ENCODE results near the gene TAF6.

The TAF6 gene

DNA sequence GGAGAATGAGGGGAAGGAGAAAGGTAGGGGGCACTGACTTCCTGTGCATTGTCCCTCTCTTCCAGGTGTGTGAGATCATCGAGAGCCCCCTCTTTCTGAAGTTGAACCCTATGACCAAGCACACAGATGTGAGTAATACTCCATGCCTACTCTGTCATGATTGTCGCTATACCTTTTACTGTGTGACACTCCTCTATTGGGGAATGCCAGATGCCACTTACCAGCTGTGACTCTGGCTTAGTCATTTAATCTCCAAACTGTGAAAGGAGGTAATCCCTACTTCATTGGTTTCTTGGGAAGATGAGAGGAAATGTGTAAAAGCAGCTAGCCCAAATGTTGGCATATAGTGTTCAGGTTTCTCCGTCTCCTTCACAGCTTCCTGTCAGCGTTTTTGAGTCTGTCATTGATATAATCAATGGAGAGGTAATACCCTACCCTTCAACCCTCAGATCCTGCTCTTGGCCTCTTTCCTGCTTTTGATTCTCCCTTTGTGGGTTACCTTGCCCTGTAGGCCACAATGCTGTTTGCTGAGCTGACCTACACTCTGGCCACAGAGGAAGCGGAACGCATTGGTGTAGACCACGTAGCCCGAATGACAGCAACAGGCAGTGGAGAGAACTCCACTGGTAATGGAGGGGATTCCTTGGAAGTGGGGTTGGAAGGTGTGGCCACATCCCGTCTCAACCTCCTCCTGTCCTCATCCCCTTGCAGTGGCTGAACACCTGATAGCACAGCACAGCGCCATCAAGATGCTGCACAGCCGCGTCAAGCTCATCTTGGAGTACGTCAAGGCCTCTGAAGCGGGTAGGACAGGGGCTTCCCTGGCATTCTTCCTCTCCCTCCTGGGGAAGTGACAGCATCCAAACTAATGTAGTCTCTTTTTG lies 28.4 kb downstream of the TAF6 start:
- H3K27ac ChIP-seq, result no peak overlapping the region
- TF ChIP-seq ZFX (IDR thresholded peaks at IDR 0.05), result no peak
- TF ChIP-seq, protein P1, sequence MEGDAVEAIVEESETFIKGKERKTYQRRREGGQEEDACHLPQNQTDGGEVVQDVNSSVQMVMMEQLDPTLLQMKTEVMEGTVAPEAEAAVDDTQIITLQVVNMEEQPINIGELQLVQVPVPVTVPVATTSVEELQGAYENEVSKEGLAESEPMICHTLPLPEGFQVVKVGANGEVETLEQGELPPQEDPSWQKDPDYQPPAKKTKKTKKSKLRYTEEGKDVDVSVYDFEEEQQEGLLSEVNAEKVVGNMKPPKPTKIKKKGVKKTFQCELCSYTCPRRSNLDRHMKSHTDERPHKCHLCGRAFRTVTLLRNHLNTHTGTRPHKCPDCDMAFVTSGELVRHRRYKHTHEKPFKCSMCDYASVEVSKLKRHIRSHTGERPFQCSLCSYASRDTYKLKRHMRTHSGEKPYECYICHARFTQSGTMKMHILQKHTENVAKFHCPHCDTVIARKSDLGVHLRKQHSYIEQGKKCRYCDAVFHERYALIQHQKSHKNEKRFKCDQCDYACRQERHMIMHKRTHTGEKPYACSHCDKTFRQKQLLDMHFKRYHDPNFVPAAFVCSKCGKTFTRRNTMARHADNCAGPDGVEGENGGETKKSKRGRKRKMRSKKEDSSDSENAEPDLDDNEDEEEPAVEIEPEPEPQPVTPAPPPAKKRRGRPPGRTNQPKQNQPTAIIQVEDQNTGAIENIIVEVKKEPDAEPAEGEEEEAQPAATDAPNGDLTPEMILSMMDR (conservative IDR thresholded peaks at IDR 0.05), result no peak

DNA sequence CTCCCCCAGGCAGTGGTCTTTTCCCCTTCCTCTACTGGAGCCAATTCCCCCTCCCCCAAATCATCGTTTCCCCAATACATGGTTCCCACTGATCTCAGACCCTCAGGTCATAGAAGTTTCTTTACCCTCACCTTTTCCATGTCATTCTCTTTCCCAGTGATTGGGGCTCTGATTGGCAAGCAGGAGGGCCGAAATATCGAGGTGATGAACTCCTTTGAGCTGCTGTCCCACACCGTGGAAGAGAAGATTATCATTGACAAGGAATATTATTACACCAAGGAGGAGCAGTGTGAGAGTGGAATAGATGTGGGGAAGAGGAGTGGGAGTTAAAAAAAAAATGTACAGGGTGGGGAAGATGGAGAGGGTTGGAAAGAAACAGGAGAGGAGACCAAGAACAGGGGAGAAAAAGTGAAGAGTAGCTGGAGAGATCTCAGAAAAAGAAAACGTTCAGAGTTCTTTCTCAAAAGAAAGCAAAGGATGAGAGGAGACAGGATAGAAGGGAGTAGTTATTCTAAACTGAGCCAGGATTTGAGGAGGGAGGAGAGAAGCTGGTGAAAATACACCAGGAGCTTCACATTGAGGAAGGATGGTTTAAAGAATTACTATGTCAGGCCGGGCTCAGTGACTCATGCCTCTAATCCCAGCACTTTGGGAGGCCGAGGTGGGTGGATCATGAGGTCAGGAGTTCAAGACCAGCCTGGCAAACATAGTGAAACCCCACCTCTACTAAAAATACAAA lies 29.5 kb downstream of the TAF6 start:
- H3K27ac ChIP-seq, result peak overlapping the region; percentile 84

DNA sequence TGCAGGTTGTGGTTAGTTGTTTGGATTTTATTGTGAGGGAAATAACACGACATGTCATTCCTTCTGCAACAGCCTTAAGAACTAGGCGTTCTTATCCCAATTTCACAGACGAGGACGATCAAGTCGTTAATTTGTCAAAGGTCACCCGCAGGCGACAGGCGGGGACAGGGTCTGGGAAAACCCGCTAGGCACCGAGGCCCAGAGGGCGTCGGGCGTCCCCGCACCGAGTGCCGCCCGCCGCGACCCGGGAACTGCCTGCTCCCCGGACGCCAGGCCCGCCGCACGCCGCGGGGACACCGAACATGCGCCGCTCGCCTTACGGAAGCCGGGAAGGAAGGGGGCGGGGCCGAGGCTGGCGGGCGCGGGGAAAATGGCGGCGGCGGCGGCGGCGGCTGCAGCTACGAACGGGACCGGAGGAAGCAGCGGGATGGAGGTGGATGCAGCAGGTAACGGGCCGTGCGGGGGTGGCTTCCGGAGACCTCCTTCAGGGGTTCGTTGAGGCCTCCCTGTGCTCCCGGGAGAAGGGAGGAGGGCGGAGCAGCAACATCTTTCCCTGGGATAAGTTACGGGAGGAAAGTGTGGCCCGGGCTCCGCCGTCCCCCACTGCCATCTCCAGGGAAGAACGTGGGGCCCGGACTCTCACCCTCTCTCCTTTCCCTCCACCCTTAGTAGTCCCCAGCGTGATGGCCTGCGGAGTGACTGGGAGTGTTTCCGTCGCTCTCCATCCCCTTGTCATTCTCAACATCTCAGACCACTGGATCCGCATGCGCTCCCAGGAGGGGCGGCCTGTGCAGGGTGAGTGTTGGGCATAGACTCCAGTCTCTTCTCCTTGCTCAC lies 30.3 kb downstream of the TAF6 start, which contains the start of gene COPS6:
Gene COPS6, plus strand, starts transcription at position 349 of the 837 bp plus-strand sequence. Its CDS starts 22 bp downstream, at position 371.
- TF ChIP-seq ZFX (IDR thresholded peaks at IDR 0.05), result peak; percentile 90; the same call in 1 of the 2 replicates
- TF ChIP-seq, protein P1 (conservative IDR thresholded peaks at IDR 0.05), result no peak

More for the DNA sequence above, 29.5 kb downstream of the TAF6 start:
- no peak for TF ChIP-seq ZFX (IDR thresholded peaks at IDR 0.05)
- TF ChIP-seq, protein P1 (conservative IDR thresholded peaks at IDR 0.05), result no peak

DNA sequence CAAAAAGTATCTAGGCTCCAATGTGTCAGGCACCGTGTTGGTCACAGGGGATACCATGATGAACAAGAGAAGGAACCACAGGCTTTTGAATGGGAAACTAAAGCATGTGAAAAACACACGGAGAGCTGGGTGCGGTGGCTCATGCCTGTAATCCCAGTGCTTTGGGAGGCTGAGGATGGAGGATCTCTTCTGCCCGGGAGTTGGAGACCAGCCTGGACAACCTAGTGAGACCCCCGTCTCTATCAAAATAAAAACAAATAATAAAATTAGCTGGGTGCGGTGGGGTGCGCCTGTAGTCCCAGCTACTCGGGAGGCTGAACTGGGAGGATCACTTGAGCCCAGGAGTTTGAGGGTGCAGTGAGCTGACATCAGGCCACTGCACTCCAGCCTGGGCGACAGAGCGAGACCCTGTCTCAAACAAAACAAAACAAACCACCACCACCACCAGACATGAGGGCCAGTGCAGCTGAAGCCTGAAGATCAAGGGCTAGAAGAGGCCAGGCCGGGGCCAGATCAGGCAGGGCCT lies 31.0 kb downstream of the TAF6 start:
- peak overlapping the region; percentile 84 for H3K27ac ChIP-seq
- TF ChIP-seq, protein P1 (conservative IDR thresholded peaks at IDR 0.05), result no peak
- no peak for TF ChIP-seq ZFX (IDR thresholded peaks at IDR 0.05)

More for the DNA sequence above, 30.3 kb downstream of the TAF6 start, which contains the start of gene COPS6:
- H3K27ac ChIP-seq, result peak within 1 kb of the TSS; percentile 84

DNA sequence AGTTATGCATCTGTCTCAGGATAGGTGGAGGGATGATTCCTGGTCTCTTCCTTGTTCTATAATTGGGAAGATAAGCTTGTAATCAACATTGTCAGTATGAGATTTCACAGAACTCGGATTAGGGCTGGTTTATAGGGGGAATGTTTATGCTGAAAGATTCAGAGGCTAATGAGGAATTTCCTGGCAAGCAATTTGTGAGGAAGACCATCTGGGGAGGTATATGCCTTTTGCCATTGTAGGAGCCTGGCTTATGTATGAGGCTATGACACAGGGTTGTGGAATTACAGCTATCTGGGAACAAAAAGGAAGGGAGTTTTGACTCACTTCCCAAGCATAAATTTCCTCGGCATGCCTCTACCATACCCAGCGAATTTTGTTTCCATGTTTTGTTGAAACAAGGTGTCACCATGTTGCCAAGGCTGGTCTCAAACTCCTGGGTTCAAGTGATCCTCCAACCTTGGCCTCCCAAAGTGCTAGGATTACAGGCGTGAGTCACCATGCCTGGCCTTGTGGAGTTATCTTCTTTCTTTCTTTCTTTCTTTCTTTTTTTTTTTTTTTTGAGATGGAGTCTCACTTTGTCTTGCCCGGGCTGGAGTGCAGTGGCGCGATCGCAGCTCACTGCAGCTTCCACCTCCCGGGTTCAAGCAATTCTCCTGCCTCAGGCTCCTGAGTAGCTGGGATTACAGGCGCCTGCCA lies 32.0 kb downstream of the TAF6 start:
- TF ChIP-seq, protein P1 (conservative IDR thresholded peaks at IDR 0.05), result no peak
- TF ChIP-seq ZFX (IDR thresholded peaks at IDR 0.05), result no peak
- no peak overlapping the region for H3K27ac ChIP-seq

DNA sequence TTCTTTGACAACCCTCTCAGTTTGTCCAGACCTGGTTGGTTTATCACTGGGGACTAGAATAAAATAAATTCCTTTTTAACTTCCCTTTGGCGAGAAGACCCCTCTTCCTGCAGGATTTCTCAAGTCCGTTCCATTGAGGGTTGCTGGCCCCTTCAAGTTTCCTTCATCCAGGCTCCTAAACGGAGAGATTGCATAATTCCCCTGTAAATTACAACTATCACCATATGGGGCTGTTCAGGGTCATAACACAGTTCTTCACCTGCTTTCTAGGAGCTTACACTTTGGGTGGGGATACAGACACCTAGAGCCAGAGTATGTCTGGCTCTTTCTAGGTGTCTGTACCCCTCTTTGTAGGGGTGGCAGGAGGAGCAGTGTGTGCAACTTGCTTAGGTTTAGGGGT lies 33.6 kb downstream of the TAF6 start:
- TF ChIP-seq, protein P1 (conservative IDR thresholded peaks at IDR 0.05), result no peak
- no peak for TF ChIP-seq ZFX (IDR thresholded peaks at IDR 0.05)

More for the DNA sequence above, 33.6 kb downstream of the TAF6 start:
- H3K27ac ChIP-seq, result no peak overlapping the region

Data from C4-2B (cell line).